Measurements from ENCODE around the gene DYNC2H1. TPM values are rescaled to one million over a fixed set of nuclear protein-coding genes. Genes with fewer than 3 reads are reported as not detected.

Gene DYNC2H1
- total RNA-seq, 3 donors from 2014 or later = 2.3 to 12.4 (median 5.0) TPM

- Histone ChIP-seq H3K9me3 (no peaks in the 10 kb centered on the region), H3K4me3 (no peak overlapping the region), H3K36me3 (ENCODE audit: low read depth) (no peaks in the 10 kb centered on the region), H3K4me1 (ENCODE audit: low read depth) (no peaks in the 10 kb centered on the region)
- intact Hi-C loops (cut with DNase I, micrococcal nuclease) = no loop called here
- ATAC-seq = no peak
- DNase-seq = no peak
- no peak for TF ChIP-seq CTCF (IDR thresholded peaks at IDR 0.05)
Measured at GRCh38 chr11:103175461-103176129, 66.4 kb downstream of the DYNC2H1 start.

GRCh38 chr11:103183981-103184611 is 74.9 kb downstream of the DYNC2H1 start:
- Histone ChIP-seq H3K4me3 (no peak overlapping the region), H3K36me3 (ENCODE audit: low read depth) (no peaks in the 10 kb centered on the region), H3K9me3 (no peaks in the 10 kb centered on the region), H3K4me1 (ENCODE audit: low read depth) (no peaks in the 10 kb centered on the region)
- TF ChIP-seq CTCF (IDR thresholded peaks at IDR 0.05) = no peak
- intact Hi-C loops (cut with DNase I, micrococcal nuclease) = no loop called here
- DNase-seq (no peak), ATAC-seq (no peak)

- ATAC-seq (no peak), DNase-seq (no peak)
- H3K36me3 ChIP-seq (ENCODE audit: low read depth) = no peaks in the 10 kb centered on the region
- H3K4me1 ChIP-seq (ENCODE audit: low read depth) = no peaks in the 10 kb centered on the region
- intact Hi-C loops (cut with DNase I, micrococcal nuclease) = no loop called here
- no peak for TF ChIP-seq CTCF (IDR thresholded peaks at IDR 0.05)
- no peak overlapping the region for H3K4me3 ChIP-seq
- no peaks in the 10 kb centered on the region for H3K9me3 ChIP-seq
Measured at GRCh38 chr11:103202048-103202651, 92.9 kb downstream of the DYNC2H1 start.

GRCh38 chr11:103210543-103210942 is 101.3 kb downstream of the DYNC2H1 start:
- Histone ChIP-seq H3K36me3 (ENCODE audit: low read depth) (no peaks in the 10 kb centered on the region), H3K9me3 (no peaks in the 10 kb centered on the region), H3K4me3 (no peak overlapping the region), H3K4me1 (ENCODE audit: low read depth) (no peaks in the 10 kb centered on the region)
- no peak for ATAC-seq
- no peak for DNase-seq
- no peak for TF ChIP-seq CTCF (IDR thresholded peaks at IDR 0.05)
- intact Hi-C loops (cut with DNase I, micrococcal nuclease) = no loop called here

- intact Hi-C loops (cut with DNase I, micrococcal nuclease) = no loop called here
- Histone ChIP-seq H3K4me3 (no peak overlapping the region), H3K4me1 (ENCODE audit: low read depth) (no peaks in the 10 kb centered on the region), H3K9me3 (no peaks in the 10 kb centered on the region), H3K36me3 (ENCODE audit: low read depth) (no peaks in the 10 kb centered on the region)
- no peak for ATAC-seq
- TF ChIP-seq CTCF (IDR thresholded peaks at IDR 0.05) = no peak
- DNase-seq = no peak
Measured at GRCh38 chr11:103215812-103216211, 106.6 kb downstream of the DYNC2H1 start.

All from mucosa of descending colon (tissue), 3 donors.